Activated CD4-positive, alpha-beta T cell treated with anti-CD3 and anti-CD28 coated beads for 1 hour (primary cell): ENCODE measurements around the gene NDUFB10.

ENCODE experiments used
- DNase-seq: peaks from one replicate; pipeline ENCODE4 v3.0.0-alpha.2; 2020

NDUFB10 gene

DNA sequence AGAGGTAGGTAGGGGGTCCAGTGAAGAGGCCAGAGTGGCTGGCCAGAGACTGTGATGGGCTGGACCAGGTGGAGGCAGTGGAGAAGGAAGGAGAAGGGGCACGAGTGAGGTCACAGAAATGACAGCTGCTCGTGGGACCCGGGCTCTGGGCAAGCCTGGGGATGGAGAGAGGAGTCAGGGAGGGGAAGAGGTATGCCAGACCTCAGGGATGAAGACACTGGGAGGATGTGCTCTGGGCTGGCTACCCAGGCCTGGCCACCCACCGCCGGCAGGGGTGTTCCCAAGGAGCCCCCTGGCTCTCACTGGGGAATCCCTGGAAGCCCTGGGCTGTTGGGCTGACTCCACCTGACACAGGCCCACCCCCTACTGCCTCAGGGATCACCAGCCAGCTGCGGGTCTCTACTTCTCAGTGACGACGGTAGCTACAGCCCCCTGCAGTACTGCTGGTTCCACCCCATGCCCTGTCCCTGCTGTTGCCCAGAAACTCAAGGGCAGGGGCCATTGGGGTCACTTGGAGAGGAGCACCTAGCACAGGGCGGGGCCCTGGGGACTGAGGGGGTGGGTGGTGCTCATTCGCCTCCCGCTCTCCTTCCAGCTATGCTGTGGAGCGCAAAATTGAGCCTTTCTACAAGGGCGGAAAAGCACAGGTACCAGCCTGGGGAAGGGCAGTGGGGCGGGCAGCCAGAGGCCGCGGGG, 14.3 kb downstream of the NDUFB10 start:
- no peak for DNase-seq

DNA sequence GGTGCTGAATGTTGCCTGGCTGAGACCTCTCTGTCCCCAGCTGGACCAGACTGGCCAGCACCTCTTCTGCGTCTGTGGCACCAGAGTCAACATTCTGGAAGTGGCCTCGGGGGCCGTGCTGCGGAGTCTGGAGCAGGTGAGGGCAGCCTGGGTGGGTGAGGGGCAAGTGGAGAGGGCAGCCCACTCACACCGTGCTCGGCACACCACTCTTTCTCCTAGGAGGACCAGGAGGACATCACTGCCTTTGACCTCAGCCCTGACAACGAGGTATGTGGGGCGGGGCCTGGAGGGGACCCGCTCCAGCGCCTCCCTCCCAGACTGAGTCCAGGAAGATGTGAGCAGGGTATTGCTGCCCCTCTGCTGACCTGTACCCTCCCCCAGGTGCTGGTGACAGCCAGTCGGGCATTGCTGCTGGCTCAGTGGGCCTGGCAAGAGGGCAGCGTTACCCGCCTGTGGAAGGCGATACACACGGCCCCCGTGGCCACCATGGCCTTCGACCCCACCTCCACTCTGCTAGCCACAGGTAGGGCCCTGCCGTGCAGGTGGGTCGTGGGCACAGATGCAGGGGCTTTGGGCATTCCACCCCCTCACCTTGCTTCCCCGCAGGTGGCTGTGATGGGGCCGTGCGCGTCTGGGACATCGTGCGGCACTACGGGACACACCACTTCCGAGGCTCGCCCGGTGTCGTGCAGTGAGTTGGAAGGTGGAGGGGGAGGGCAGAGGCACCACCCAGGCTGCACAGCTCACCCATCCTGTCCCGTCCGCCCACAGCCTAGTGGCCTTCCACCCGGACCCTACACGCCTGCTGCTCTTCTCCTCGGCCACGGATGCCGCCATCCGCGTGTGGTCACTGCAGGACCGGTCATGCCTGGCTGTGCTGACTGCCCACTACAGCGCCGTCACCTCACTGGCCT, 15.1 kb downstream of the NDUFB10 start:
- no peak for DNase-seq

DNA sequence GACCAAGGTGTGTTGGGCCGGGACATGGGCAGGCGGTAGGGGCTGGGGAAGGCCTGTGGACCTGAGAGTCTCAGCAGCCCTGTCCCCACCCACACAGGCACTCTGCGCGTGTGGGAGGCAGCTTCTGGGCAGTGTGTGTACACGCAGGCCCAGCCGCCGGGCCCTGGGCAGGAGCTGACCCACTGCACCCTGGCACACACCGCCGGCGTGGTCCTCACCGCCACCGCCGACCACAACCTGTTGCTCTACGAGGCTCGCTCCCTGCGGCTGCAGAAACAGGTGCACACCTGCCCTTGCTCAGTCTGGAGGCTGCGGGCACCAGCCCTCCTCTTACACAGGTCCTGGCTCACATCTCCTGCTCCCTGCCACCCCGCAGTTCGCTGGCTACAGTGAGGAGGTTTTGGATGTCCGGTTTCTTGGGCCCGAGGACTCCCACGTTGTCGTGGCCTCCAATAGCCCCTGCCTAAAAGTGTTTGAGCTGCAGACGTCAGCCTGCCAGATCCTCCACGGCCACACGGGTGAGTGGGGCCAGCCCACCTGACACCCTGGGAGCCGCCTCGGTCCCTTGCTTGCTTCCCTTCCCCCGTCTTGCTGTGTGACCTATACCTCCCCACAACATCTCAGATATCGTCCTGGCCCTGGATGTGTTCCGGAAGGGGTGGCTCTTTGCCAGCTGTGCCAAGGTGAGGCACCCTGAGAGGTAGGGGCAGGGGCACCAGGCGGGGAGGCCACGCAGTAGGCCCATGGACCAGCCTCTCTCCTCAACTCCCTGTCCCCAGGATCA, 16.3 kb downstream of the NDUFB10 start:
- no peak for DNase-seq

DNA sequence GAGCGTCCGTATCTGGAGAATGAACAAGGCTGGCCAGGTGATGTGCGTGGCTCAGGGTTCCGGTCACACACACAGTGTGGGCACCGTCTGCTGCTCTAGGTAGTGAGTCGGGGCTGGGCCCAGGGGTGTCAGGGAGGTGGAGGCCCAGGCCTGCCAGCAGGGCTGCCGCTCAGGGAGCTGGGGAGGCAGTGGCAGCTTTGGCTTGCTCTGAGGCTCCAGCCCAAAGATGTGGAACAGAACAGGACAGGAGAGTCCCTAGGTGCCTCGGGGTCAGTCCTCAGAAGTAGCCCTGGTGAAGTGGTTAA, 16.8 kb downstream of the NDUFB10 start:
- DNase-seq: no peak

DNA sequence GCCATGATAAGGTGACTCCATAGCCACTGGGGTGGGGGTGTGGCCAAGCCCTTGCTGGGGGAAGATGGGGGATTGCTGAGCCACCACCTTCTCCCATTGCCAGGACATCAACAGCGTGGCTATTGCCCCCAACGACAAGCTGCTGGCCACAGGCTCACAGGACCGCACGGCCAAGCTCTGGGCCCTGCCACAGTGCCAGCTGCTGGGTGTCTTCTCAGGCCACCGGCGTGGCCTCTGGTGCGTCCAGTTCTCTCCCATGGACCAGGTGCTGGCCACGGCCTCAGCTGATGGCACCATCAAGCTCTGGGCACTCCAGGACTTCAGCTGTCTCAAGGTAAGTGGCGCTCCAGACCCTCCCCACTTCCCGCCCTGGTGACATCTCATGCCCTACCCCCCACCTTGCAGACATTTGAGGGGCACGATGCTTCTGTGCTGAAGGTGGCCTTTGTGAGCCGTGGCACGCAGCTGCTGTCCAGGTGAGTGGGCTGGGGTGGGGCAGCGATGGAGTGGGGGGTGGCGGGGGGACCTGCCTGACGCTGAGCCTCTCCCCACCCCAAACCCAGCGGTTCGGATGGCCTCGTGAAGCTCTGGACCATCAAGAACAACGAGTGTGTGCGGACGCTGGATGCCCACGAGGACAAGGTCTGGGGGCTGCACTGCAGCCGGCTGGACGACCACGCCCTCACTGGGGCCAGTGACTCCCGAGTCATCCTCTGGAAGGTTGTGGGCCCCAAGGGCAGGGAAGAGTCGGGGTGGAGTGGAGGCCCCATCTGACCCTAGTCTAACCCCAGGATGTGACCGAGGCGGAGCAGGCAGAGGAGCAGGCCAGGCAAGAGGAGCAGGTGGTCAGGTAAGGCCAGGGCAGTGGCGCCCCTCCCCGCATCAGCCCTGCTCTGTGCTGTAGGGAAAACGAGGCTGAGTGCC, 17.9 kb downstream of the NDUFB10 start:
- no peak for DNase-seq

DNA sequence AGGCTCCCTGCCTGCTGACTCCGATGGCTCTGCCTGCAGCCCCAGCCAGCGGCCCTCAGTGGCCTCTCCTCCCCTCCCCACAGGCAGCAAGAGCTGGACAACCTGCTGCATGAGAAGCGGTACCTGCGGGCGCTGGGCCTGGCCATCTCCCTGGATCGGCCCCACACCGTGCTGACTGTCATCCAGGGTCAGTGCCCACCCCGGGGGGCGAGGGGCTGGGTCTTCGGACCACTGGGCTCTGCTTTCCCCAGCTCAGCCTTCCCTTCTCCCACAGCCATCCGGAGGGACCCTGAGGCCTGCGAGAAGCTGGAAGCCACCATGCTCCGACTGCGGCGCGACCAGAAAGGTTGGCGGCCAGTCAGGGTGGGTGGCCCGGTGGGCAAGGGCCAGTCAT, 18.5 kb downstream of the NDUFB10 start:
- DNase-seq: no peak

DNA sequence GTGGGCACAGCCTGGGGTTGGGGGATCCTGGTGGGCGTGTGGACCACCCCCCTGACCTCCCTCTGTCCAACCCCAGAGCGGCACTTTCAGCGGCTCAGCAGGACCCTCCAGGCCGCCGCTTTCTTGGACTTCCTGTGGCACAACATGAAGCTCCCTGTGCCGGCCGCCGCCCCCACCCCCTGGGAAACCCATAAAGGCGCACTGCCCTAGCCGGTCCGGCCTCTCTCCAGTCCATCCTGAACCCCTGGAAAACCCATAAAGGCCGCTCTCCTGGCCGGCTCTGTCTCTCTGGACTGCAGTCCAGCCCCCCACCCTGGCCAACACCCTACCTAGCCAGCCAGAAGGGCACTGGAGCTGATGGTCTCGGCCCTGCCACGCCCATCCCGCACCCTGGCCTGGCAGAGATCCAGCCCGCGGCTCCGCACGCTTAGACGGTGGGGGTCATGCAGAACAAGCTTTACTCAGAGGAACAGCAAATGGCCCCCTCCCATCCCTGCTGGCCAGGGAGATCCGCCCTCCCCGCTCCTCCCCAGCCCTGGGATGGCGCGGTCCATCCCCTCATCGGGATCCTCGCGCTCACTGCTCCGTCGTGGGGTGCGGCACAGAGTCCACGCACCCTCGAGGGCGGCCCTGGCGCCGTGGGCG, 19.3 kb downstream of the NDUFB10 start:
- DNase-seq: no peak

DNA sequence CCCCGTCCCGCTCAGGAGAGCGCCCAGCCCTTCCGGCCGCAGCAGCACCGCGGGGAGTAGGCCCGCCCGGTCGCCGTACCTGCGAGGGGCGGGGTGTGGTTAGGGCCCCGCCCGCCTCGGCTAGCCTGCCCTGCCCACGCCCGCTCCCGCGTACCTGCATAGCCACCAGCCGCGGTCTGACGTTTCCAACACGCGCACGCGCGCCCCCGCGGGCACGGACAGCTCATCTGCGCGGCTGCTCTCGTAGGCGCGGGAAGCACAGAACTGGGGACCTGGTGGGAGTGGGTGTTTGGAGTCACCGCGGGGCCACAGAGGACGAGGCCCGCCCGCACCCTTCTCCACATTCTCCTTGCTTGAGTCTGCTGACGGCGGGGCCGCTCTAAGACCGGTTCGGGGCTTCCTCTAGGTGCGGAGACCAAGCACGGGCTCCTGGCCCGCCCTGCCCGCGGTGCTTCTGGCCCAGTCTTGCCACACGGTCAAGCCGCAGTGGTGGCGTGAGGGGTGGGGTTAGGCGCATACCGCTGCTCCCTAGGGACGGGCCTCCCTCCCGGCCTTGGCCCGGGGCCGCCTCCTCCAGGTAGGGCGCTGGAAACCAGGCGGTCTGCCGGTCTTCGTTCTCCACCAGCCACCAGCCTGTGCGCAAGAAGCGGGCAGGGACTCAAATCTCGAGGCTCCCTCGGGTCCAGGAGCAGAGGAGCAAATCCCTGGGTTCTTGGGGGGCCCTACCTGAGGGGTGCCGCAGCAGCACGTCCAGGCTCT, 20.1 kb downstream of the NDUFB10 start:
- DNase-seq: no peak

DNA sequence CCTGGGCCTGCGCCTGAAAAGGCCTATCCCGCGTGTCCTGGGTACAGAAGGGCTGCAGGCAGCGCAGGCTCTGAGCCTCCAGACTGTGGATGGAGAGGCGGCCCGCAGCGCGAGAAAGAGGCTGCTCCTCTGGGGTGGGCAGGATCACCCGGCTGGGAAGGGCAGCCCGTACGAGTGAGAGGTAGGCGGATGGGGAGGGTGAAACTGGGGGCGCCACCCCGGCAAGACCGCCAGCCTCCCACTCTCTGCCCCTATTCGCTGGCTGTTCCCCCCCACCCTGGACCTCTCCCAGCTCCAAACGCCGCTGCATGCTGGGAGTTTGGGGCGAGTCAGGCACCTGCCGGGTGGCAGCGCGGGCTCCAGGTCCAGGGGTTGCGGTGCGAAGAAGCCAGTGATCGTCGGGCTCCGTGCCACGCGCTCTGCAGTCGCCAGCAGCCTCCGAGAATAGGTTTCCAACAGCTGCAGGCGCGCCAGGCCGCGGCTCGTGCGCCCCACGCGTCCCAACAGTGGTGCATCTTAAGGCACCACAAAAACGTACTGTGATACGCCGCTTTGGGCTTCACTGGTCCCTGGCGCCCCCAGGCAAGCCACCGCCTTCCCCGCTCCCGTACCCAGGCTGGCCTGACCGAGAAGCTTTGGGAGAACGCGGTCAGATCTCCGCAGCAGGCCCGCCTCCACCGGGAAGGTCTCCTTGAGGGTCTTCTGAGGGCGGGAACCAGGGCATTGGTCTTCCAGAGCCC, 20.9 kb downstream of the NDUFB10 start:
- no peak for DNase-seq

DNA sequence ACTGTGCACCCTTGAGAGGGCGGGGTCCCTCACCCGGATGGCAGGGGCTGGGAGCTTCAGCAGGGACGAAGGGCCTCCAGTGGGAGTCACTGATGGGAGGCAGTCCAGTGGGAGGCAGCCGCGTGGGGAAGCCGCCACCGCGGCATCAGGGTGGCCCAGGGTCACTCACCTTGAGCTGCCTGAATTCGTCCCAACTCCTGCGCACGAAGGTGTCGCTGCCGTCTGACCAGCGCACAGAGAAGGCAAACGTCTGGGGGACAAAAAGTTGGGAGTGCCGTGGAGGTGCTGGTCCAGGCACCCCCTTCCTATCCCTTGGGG, 21.4 kb downstream of the NDUFB10 start:
- no peak for DNase-seq

DNA sequence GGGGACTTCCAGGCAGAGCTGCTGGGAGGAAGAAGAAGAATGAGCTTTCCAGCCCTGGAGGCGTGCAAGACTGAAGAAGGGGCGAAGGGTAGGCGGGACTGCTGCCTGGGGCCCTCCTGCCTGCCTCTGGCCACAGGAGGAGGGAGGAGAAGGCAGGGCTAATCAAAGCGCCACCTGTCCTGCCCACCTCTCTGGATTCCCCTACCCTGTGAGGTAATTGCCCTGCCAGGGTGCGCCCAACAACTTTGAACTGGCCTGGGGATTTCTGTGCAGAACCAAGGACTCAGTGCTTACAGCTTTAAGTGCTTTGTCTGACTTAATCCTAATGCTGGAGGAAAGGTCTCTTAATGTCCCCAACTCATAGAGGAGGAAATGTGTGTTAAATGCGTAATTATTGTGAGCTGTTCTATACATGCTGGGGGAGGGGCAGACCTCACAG, 22.1 kb downstream of the NDUFB10 start, which contains the start of gene NOXO1:
TSS of gene NOXO1 (minus strand) at position 72 of the 439 bp plus-strand sequence. CDS start 290 bp downstream, outside the sequence.
- no peak for DNase-seq

DNA sequence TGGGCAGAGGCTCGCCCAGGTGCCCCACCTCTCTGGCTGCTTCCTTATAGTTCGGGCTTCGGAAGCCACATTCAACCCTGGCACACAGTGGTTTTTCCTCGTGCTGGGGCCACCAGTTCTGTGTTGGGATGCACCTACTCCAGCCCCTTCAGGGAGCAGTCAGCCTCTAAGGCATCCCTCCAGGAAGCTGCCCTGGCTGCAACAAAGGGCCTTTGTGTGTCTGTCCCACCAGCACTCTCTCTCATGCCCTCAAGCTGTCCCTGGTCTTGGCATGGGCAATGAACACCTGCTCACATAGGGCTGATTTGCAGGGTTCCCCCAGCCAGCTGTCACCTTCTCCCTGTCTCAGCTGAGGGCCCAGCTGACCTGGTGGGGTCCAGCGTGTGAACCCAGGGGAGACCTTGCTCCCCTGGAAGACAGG, 22.7 kb downstream of the NDUFB10 start:
- DNase-seq: no peak

DNA sequence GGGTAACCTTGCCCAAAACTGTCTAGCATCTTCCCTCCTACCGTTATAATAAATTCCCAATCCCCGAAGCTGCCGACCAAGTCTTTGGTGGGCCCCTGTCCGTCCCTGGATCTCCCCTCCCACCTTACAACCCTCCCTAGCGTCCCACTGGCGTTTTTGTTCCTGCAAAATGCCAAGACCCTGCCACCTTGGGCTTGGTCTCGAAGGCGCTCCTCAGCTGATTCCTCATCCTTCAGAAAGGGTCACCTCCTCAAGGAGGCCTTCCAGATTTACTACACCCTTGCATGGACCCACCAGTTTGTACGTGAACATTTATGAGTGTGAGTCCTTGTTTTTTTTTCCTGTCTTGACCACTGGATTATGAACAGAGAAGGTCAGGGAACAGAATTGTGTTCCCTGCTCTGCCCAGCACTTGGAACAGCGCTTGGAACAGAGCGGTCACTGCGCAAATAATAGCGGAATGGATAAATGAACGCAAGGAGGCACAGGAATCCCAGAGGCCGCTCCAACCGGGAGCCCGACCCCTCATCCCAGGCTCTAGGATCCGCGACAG, 23.7 kb downstream of the NDUFB10 start:
- DNase-seq: no peak

DNA sequence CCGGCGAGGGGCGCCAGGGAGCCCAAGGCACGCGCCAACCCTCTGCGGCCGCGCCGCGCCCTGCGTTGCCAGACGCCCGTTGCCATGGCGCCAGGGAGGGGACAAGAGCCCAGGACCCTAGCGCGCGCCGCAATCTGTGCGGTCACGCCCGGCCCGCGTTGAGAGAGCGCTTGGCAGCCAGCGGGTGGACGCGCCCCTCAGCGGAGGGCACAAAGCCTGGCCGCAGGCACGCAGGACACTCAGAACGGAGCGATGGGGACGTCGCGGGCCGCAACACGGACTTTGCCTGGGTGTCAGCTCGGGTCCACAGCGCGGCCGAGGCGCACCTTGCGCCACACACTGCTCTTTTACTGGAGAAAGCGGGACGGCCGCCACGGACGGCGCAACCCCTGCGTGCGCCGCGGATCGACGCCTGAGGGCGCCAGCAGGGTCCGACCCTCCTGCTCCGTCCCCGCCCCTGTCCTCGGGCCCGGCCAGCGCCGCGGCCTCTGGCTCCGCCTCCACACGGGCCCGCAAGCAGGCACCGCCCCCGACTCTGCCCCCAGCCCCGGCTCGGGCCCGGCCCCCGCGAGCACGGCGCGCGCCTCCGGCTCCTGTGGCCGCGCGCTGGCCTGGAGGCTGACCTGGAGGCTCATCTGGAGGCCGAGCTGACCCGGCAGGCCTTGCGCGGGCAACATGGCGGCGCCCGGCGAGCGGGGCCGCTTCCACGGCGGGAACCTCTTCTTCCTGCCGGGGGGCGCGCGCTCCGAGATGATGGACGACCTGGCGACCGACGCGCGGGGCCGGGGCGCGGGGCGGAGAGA, 24.4 kb downstream of the NDUFB10 start, which contains the start of gene GFER:
TSS of gene GFER (plus strand) at position 650 of the 803 bp plus-strand sequence. CDS start at position 676, 26 bp downstream.
- peak; percentile 42 for DNase-seq

DNA sequence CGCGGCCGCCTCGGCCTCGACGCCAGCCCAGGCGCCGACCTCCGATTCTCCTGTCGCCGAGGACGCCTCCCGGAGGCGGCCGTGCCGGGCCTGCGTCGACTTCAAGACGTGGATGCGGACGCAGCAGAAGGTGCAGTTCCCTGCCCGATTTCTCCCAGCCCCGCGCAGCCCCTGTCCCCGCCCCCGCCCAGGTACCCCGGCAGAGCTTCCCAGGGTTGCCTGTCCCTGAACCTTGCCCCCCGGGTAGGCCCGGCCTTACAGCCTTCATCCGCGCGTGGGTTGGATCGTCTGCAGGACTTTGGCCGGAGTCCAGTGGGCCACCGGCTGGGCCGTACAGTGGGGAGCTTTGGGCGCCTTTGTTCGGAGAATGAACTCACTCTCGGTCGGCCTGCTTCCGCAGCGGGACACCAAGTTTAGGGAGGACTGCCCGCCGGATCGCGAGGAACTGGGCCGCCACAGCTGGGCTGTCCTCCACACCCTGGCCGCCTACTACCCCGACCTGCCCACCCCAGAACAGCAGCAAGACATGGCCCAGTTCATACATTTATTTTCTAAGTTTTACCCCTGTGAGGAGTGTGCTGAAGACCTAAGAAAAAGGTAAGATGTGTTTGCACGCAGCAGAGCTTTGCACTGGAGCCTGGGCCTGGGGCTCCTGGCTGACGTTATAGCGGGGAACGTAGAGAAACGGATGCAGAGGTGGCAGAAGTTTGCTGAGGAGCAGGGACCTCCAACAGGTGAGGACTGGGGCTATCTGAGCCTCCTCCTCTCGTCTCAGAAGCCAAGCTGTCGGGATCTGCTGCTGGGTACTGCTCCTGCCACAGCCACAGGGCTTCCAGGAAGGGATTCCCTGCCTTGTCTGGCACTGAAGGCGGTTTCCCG, 25.2 kb downstream of the NDUFB10 start:
- DNase-seq: no peak

DNA sequence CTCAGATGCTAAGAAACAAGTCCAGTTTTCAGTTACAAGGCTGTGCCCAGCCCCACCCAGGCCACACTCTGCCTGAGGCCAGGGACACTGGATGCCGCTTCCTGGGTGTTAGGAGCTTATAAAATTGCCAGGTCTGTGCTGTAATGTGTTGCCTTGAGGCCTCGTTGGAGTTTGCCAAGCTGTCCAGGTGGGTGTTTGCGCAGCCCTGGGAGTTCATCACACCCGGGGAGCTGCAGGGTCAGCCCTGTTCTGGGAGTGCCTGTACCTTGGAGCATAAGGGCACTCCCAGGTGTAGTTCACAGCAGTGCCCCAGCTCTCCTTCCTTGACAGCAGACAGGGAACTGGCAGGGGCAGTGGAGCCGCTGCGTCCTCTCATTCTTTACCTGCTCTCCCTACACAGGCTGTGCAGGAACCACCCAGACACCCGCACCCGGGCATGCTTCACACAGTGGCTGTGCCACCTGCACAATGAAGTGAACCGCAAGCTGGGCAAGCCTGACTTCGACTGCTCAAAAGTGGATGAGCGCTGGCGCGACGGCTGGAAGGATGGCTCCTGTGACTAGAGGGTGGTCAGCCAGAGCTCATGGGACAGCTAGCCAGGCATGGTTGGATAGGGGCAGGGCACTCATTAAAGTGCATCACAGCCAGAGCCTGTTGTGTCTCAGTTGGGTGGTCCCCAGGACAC, 26.3 kb downstream of the NDUFB10 start:
- DNase-seq: no peak

DNA sequence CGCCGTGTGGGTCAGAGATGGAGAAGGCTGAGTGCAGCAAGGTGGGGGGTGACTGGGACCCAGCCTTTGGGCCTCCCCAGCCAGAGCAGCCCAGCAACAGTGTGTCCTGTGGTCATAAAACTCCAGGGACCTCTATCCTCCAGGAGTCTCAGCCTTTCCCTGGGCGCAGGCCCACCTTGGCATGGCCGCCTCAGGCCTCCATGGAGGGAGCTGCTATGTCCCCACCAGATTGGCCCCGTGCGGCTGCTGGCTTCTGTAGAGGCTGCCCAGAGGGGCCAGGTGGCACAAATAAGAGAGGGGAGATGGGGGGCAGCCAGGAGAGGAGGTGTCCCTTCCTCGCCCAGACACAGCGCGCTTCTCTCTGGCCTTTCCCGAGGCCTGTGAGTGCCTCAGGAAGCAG, 27.9 kb downstream of the NDUFB10 start:
- DNase-seq: no peak
